H1 (cell line): Measurements from ENCODE around the gene ZFP57. TPM values are rescaled to one million over a fixed set of nuclear protein-coding genes. Genes with fewer than 3 reads are reported as not detected.

Experiments
- CTCF ChIA-PET: fragments of 300-600 bp; sonication (Branson Sonifier 250); formaldehyde crosslinking; loops from one replicate; lab custom pipeline; 2021; ENCODE audit not compliant: partially characterized antibody; lab: Charles Lee
- POLR2A ChIA-PET: fragments of 300-600 bp; sonication (Branson Sonifier 250); formaldehyde crosslinking; loops from one replicate; lab custom pipeline; 2021; ENCODE audit warnings: inconsistent platforms; ENCODE audit not compliant: partially characterized antibody; lab: Charles Lee
- DNase-seq, 2 experiments: peaks; one replicate each; pipeline versions ENCODE4 v3.0.0 to v3.0.0-alpha.2; 2010 to 2022; ENCODE audit warnings: low spot score in 2 of 2, low read depth in 1 of 2, mixed read lengths in 1 of 2
- FAIRE-seq: peaks from 2 replicates; lab custom pipeline; 2011; peaks lifted over from hg19 to GRCh38; lab: Jason Lieb, UNC
- H2AFZ ChIP-seq: 2 replicates; pipeline ENCODE4 v1.8.1; 2012; ENCODE audit warnings: low read length, inconsistent platforms
- H2AK5ac ChIP-seq: 2 replicates; pipeline ENCODE4 v1.6.1; 2013; ENCODE audit warnings: low read depth, low read length
- H2BK120ac ChIP-seq: replicated peaks from 2 replicates; pipeline ENCODE3; 2013; ENCODE audit warnings: low read depth, low read length, inconsistent platforms
- H2BK12ac ChIP-seq: 2 replicates; pipeline ENCODE4 v1.6.1; 2013; ENCODE audit warnings: low read depth, low read length
- H2BK15ac ChIP-seq: 2 replicates; pipeline ENCODE4 v1.6.1; 2013; ENCODE audit warnings: low read length
- H2BK20ac ChIP-seq: 2 replicates; pipeline ENCODE4 v1.6.1; 2013; ENCODE audit warnings: low read length
- H2BK5ac ChIP-seq: 2 replicates; pipeline ENCODE4 v1.6.1; 2013; ENCODE audit warnings: low read depth, low read length
- H3K14ac ChIP-seq: 2 replicates; pipeline ENCODE4 v1.6.1; 2013; ENCODE audit warnings: inconsistent platforms; ENCODE audit not compliant: insufficient read length
- H3K18ac ChIP-seq: 2 replicates; pipeline ENCODE4 v1.6.1; 2013; ENCODE audit warnings: low read length; ENCODE audit errors: extremely low read depth
- H3K23ac ChIP-seq: 2 replicates; pipeline ENCODE4 v1.6.1; 2013; ENCODE audit warnings: inconsistent platforms; ENCODE audit not compliant: insufficient read length
- H3K23me2 ChIP-seq: 2 replicates; pipeline ENCODE4 v1.6.1; 2013; ENCODE audit warnings: low read depth, low read length
- H3K27ac ChIP-seq: 2 replicates; pipeline ENCODE4 v1.6.1; 2011; ENCODE audit warnings: low read depth, low read length, inconsistent platforms
- H3K27me3 ChIP-seq, 4 experiments: replicated peaks in 1 of 4; 1 replicate in 1 of 4; 2 replicates in 3 of 4; pipeline versions ENCODE4 v1.6.1 to v1.8.1; 2011 to 2013; ENCODE audit warnings: low read length in 3 of 4, mild to moderate bottlenecking in 3 of 4, inconsistent platforms in 2 of 4, mixed read lengths in 2 of 4, moderate library complexity in 1 of 4; ENCODE audit not compliant: control insufficient read depth in 3 of 4, insufficient read depth in 3 of 4; ENCODE audit errors: extremely low read depth in 1 of 4
- H3K36me3 ChIP-seq, 4 experiments: 2 replicates each; pipeline versions ENCODE4 v1.6.1 to v1.8.1; 2011 to 2013; ENCODE audit warnings: mild to moderate bottlenecking in 4 of 4, low read length in 3 of 4, moderate library complexity in 2 of 4, control low read depth in 1 of 4, inconsistent platforms in 1 of 4; ENCODE audit not compliant: insufficient read depth in 4 of 4, control insufficient read depth in 2 of 4
- H3K4ac ChIP-seq: replicated peaks from 2 replicates; pipeline ENCODE3; 2013; ENCODE audit warnings: low read length, low read depth, mixed read lengths, inconsistent platforms; ENCODE audit not compliant: insufficient read length
- H3K4me1 ChIP-seq, 4 experiments: replicated peaks in 1 of 4; 1 replicate in 1 of 4; 2 replicates in 3 of 4; pipeline versions ENCODE4 v1.6.1 to v1.8.1; 2011 to 2013; ENCODE audit warnings: low read length in 3 of 4, inconsistent platforms in 2 of 4, mixed read lengths in 1 of 4; ENCODE audit not compliant: insufficient read depth in 4 of 4, control insufficient read depth in 3 of 4
- H3K4me2 ChIP-seq, 2 experiments: 2 replicates each; pipeline versions ENCODE4 v1.6.1 to v1.8.1; 2011 to 2013; ENCODE audit warnings: low read depth in 2 of 2, low read length in 2 of 2, control low read depth in 1 of 2, inconsistent platforms in 1 of 2, mild to moderate bottlenecking in 1 of 2; ENCODE audit not compliant: insufficient read depth in 1 of 2
- H3K4me3 ChIP-seq, 4 experiments: fragments of 200-600, 300-600 bp in 1 of 4; sonication (generic), shearing (Covaris generic), sonication (Bioruptor Twin) in 1 of 4; 2 replicates each; pipeline versions ENCODE4 v1.5.1 to v1.8.1; 2011 to 2016; ENCODE audit warnings: low read length in 4 of 4, low read depth in 3 of 4, control low read depth in 2 of 4, inconsistent platforms in 2 of 4, mild to moderate bottlenecking in 2 of 4, mixed read lengths in 1 of 4, moderate library complexity in 1 of 4; ENCODE audit not compliant: insufficient read depth in 2 of 4; ENCODE audit errors: extremely low read depth in 1 of 4
- H3K56ac ChIP-seq: replicated peaks from 2 replicates; pipeline ENCODE3; 2013; ENCODE audit warnings: low read depth, mild to moderate bottlenecking, mixed read lengths, low read length, inconsistent platforms; ENCODE audit not compliant: insufficient read length
- H3K79me1 ChIP-seq: 2 replicates; pipeline ENCODE4 v1.6.1; 2013; ENCODE audit warnings: low read depth, low read length, control low read depth
- H3K79me2 ChIP-seq, 2 experiments: 2 replicates each; pipeline versions ENCODE4 v1.6.1 to v1.8.1; 2012 to 2013; ENCODE audit warnings: low read length in 2 of 2, mild to moderate bottlenecking in 2 of 2, inconsistent platforms in 1 of 2; ENCODE audit not compliant: insufficient read depth in 2 of 2, control insufficient read depth in 1 of 2
- H3K9ac ChIP-seq, 4 experiments: replicated peaks in 1 of 4; 1 replicate in 1 of 4; 2 replicates in 3 of 4; pipeline versions ENCODE4 v1.6.1 to v1.8.1; 2011 to 2013; ENCODE audit warnings: low read depth in 3 of 4, low read length in 3 of 4, control low read depth in 2 of 4, mild to moderate bottlenecking in 2 of 4, moderate library complexity in 2 of 4, inconsistent platforms in 1 of 4; ENCODE audit errors: extremely low read depth in 1 of 4
- H3K9me3 ChIP-seq, 2 experiments: 2 replicates each; pipeline versions ENCODE4 v1.6.1 to v1.8.1; 2012 to 2013; ENCODE audit warnings: mild to moderate bottlenecking in 2 of 2, moderate library complexity in 2 of 2, control low read depth in 1 of 2, inconsistent platforms in 1 of 2, low read depth in 1 of 2, low read length in 1 of 2, mixed read lengths in 1 of 2; ENCODE audit not compliant: insufficient read depth in 2 of 2
- H4K20me1 ChIP-seq, 2 experiments: replicated peaks in 1 of 2; 2 replicates each; pipeline versions ENCODE3 to v1.8.1; 2011 to 2013; ENCODE audit warnings: inconsistent platforms in 2 of 2, low read length in 2 of 2, mild to moderate bottlenecking in 1 of 2; ENCODE audit not compliant: insufficient read depth in 2 of 2, control insufficient read depth in 1 of 2
- H4K5ac ChIP-seq: 2 replicates; pipeline ENCODE4 v1.6.1; 2013; ENCODE audit warnings: low read length, low read depth, mixed read lengths, inconsistent platforms; ENCODE audit not compliant: insufficient read length
- H4K8ac ChIP-seq: 2 replicates; pipeline ENCODE4 v1.8.0; 2013; ENCODE audit warnings: mild to moderate bottlenecking, moderate library complexity, low read length, inconsistent platforms; ENCODE audit not compliant: insufficient read depth; ENCODE audit errors: extremely low read depth
- H4K91ac ChIP-seq: replicated peaks from 2 replicates; pipeline ENCODE3; 2013; ENCODE audit warnings: low read length, mixed read lengths, inconsistent platforms; ENCODE audit not compliant: insufficient read length
- ASH2L ChIP-seq: fragments of 200-600, 300-600 bp; sonication (generic); IDR thresholded peaks from one replicate; pipeline ENCODE4 v1.7.1; 2017; ENCODE audit warnings: low read length
- BCL11A ChIP-seq, 2 experiments: IDR thresholded peaks; one replicate each; pipeline ENCODE4 v1.6.1; 2011; ENCODE audit warnings: low read depth in 2 of 2, low read length in 2 of 2, mild to moderate bottlenecking in 2 of 2
- CTBP2 ChIP-seq: IDR thresholded peaks from 2 replicates; pipeline ENCODE4 v1.7.0; 2011; ENCODE audit warnings: borderline replicate concordance, mild to moderate bottlenecking, moderate library complexity, mixed read lengths, low read length; ENCODE audit not compliant: insufficient read depth, insufficient read length
- CTCF ChIP-seq, 3 experiments: IDR thresholded peaks; 1 replicate in 2 of 3; 2 replicates in 1 of 3; pipeline versions ENCODE4 v1.5.1 to v1.6.1; 2011; ENCODE audit warnings: low read length in 3 of 3, mild to moderate bottlenecking in 3 of 3, inconsistent platforms in 2 of 3, low read depth in 1 of 3, moderate library complexity in 1 of 3; ENCODE audit not compliant: insufficient read depth in 1 of 3; ENCODE audit errors: control extremely low read depth in 1 of 3
- RXRA ChIP-seq: IDR thresholded peaks from 2 replicates; pipeline ENCODE4 v1.6.1; 2011; ENCODE audit warnings: low read depth, mild to moderate bottlenecking, low read length, moderate library complexity; ENCODE audit not compliant: insufficient read depth
- SIN3A ChIP-seq, 2 experiments: IDR thresholded peaks in 1 of 2; conservative IDR thresholded peaks in 1 of 2; 2 replicates each; pipeline ENCODE4 v1.6.1; 2011 to 2012; ENCODE audit warnings: low read length in 2 of 2, improper control_type of control experiment in 1 of 2, low read depth in 1 of 2, mild to moderate bottlenecking in 1 of 2
- SRF ChIP-seq: IDR thresholded peaks from 2 replicates; pipeline ENCODE4 v1.6.1; 2011; ENCODE audit warnings: mild to moderate bottlenecking, low read depth, low read length, moderate library complexity
- SUZ12 ChIP-seq: fragments of 200-600 bp; sonication (generic); IDR thresholded peaks from 2 replicates; pipeline ENCODE4 v1.6.1; 2012; ENCODE audit warnings: mild to moderate bottlenecking, inconsistent platforms, low read length, moderate library complexity, mixed read lengths
- WGBS, 2 experiments: shearing (Covaris generic) in 1 of 2; methylation state at CpG; one replicate each; pipeline versions ENCODE4 v1.1.6 to v1.1.7; 2013 to 2015; ENCODE audit warnings: low lambda C conversion rate in 2 of 2, mixed read lengths in 2 of 2, inconsistent platforms in 1 of 2, low coverage in 1 of 2, missing lambda C conversion rate in 1 of 2; ENCODE audit not compliant: insufficient replicate concordance in 2 of 2, insufficient coverage in 1 of 2, insufficient read length in 1 of 2; ENCODE audit errors: extremely low coverage in 1 of 2, missing lambda C conversion rate in 1 of 2; 5-methylcytosine and 5-hydroxymethylcytosine counted together
- polyA plus RNA-seq, 7 experiments: library from polyadenylated mRNA; depleted of rRNA in 3 of 7; stranded (reverse) in 5 of 7; unstranded in 2 of 7; fragments of >200 nt in 5 of 7; fragments of 200-250 nt in 2 of 7; gene quantifications; 1 replicate in 5 of 7; 2 replicates in 1 of 7; 4 replicates in 1 of 7; pipeline versions ENCODE4 v1.2.1 to v1.2.3, GENCODE V29; 2011 to 2013; ENCODE audit warnings: missing spikeins in 2 of 7, mixed read lengths in 2 of 7
- total RNA-seq: library from RNA; stranded (reverse); fragmentation: NEBNext Ultra II Directional; extraction: Animal tissue kit (Norgen Biotek cat#: 25700); gene quantifications from 2 replicates; pipeline ENCODE4 v1.2.1, GENCODE V29; 2021

ZFP57 gene
- total and polyA plus RNA-seq, 2 of the 8 experiments (the other 6 are each of a cell fraction or from before 2014, with no cell fraction given), result 0.85 to 1.2 TPM

- H4K91ac ChIP-seq, result no peak overlapping the region
- H3K27ac ChIP-seq, result no peak overlapping the region
- TF ChIP-seq ASH2L (no peak), SIN3A (conservative IDR thresholded peaks at IDR 0.05 in 1 of 2, IDR thresholded peaks at IDR 0.05 in 1 of 2; ENCODE audit: low read depth in 1 of 2, low read length in 2 of 2) (no peak), BCL11A (IDR thresholded peaks at IDR 0.05; ENCODE audit: low read depth in 2 of 2, low read length in 2 of 2) (no peak), RXRA (no peak), CTCF (IDR thresholded peaks at IDR 0.05; ENCODE audit: control extremely low read depth in 1 of 3, insufficient read depth in 1 of 3, low read depth in 1 of 3, low read length in 3 of 3) (no peak), SUZ12 (no peak), SRF (no peak), CTBP2 (no peak)
- DNase-seq (no peak), FAIRE-seq (no peak)
- H2BK15ac ChIP-seq, result no peak overlapping the region
- 67% methylated on average over 1 of the region's 1 CpG; no CpG with 5 or more reads in 1 of the 2 experiments for WGBS, 2 experiments
- H4K20me1 ChIP-seq, result no peaks in the 10 kb centered on the region
- no peak overlapping the region for H3K56ac ChIP-seq
- ChIA-PET POLR2A (interaction anchor here (0.9 to 1.2 kb wide), 3 partner anchors 10 to 38 kb away, joined by 3 to 6 read pairs (median 4); partner anchors contain the start of gene GABBR1), CTCF (interaction anchor here (0.5 to 9.4 kb wide), 10 partner anchors 9 to 196 kb away, joined by 3 to 104 read pairs (median 4); no protein-coding TSS in a partner anchor)
- H3K23me2 ChIP-seq, result no peaks in the 10 kb centered on the region; the same call in 1 of the 2 replicates
- H3K4me3 ChIP-seq, result no peak overlapping the region
- no peak overlapping the region for H4K5ac ChIP-seq
- H3K14ac ChIP-seq, result no peak overlapping the region
- no peaks in the 10 kb centered on the region for H3K36me3 ChIP-seq
- no peaks in the 10 kb centered on the region for H3K27me3 ChIP-seq
- peaks cover 2 to 18% (median 12%) of the 10 kb centered on the region in 4 experiments; a peak in 5 of 7 replicates for H3K4me1 ChIP-seq
- no peak overlapping the region for H3K9ac ChIP-seq
- no peak overlapping the region for H3K4ac ChIP-seq
- H2BK20ac ChIP-seq, result peak overlapping the region; percentile 62; the same call in 1 of the 2 replicates
- H3K79me2 ChIP-seq, result no peaks in the 10 kb centered on the region
- no peak overlapping the region for H2BK12ac ChIP-seq
- H2AK5ac ChIP-seq, result no peak overlapping the region; the same call in 1 of the 2 replicates
- no peak overlapping the region for H3K4me2 ChIP-seq
- H2BK120ac ChIP-seq, result no peak overlapping the region
- no peak overlapping the region for H2BK5ac ChIP-seq
- no peaks in the 10 kb centered on the region for H3K79me1 ChIP-seq
- no peak overlapping the region for H4K8ac ChIP-seq
- H3K23ac ChIP-seq, result no peak overlapping the region
- no peaks in the 10 kb centered on the region for H3K9me3 ChIP-seq
- no peak overlapping the region for H2AFZ ChIP-seq
- H3K18ac ChIP-seq, result no peak overlapping the region; the same call in 1 of the 2 replicates
These were observed 9.9 kb downstream of the ZFP57 start for GRCh38 chr6:29671026-29671425.
